ENCODE measurements around the gene MYH6.
"Not testable (repeated sequence)": the region's sequence is repeated elsewhere in the genome, so short reads cannot be mapped to it uniquely, and the experiment has no call there.

The MYH6 gene

GRCh38 chr14:23407516-23408306 lies at the start of gene MYH6:
Gene MYH6, minus strand, starts transcription at chr14:23408273. Its CDS starts 1,050 bp downstream, at chr14:23407223.
- FAIRE-seq, result no peak

DNA sequence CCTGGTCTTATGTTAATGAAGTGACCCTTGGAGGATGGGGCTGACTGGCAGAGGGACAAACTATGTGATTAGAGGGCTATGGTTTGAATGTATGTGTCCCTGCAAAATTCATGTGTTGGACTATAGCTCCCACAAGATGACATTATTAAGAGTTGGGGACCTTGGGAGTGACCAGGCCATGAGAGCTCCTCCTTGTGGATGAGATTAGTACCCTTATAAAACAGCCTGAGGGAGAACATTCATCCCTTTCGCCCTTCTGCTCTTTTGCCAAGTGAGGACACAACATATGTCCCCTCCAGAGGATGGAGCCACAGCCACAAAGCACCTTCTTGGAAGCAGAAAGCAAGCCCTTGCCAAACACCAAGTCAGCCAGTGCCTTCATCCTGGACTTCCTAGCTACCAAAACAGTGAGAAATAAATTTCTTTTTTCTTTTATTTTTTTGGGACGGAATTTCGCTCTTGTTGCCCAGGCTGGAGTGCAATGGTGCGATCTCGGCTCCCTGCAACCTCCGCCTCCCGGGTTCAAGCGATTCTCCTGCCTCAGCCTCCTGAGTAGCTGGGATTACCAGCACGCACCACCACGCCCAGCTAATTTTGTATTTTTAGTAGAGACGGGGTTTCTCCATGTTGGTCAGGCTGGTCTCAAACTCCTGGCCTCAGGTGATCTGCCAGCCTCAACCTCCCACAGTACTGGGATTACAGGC lies 49.0 kb upstream of the MYH6 start:
- FAIRE-seq, result not testable (repeated sequence)

DNA sequence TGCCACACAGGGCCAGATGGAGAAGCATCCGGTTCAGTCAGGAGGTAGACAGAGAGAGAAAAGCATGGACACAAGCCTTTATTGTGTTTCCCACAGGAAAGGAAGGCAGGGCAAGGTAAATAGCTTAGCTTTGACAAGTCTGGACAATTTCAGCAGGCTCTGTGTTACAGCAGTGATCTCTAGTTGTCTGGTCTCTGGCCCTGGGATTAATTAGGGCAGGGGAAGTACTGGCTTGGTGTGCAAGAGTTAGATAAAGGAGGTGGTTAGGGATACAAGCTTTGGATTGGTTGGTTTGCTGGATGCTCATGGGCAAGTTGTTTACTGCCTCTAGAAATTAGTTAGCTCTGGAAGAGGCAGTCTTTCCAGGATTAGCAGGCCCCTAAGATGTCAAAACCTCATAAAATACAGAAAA lies 46.4 kb upstream of the MYH6 start:
- no peak for FAIRE-seq

DNA sequence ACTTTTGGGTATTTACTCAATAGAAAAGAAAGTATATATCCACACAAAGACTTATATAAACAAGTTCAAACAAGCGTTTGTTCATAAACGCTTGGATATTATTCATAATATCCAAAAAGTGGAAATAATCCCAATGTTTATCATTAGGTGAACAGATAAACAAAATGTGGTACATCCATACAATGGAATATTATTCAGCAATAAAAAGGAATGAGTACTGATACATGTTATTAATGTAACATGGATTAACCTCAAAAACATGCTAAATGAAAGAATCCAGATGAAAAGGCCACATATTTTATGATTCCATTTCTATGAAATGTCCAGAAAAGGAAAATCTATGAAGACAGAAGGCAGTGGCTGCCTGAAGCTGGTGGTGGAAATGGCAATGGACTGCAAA lies 44.2 kb upstream of the MYH6 start:
- no peak for FAIRE-seq

- no peak for FAIRE-seq
Observed at GRCh38 chr14:23450379-23450778, 42.3 kb upstream of the MYH6 start.

GRCh38 chr14:23449314-23449713 lies 41.2 kb upstream of the MYH6 start:
- FAIRE-seq, result no peak

DNA sequence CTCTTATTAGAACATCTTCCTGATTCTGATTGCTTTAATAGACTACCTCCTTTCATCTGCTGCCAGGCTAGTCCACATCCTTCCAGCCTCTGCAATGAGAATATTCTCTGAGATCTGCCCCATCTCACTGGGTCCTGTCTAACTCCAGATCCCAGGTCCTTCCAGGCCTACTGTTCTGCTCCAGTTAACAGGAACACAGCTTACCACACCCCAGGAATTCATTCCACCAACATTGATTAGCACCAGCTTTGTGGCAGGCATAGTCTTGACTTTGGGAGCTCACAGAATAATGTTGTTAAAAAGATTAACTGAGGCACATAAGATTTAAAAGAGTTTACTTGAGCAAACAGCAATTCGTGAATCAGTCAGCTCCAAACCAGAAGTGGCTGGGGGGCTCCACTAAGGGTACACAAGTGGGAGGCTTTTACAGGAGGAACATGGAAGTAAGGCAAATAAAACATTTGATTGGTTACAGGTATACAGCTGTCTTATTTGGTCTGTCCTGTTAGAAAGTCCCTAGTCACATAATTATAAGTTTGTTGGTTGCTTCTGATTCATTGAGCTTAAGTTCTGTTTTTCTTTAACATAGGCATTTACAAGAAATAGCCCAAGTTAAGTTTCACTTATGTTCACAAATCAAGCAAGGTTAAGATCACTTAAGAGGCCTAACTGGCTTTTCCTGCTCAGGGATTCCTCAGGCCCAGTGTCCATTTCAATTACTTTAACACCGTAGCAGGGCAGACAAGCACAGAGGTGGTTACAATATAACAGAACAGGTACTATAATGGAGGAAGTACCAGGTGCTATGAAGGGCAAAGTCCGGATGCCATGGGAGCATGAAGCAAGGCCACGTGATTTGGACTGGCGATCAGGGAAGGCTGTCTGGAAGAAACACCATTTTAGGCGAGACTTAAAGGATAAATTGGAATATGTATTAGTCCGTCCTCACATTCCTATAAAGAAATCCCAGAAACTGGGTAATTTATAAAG lies 39.6 kb upstream of the MYH6 start:
- FAIRE-seq, result no peak

- FAIRE-seq, result no peak
Observed at GRCh38 chr14:23446291-23446851, 38.3 kb upstream of the MYH6 start.

DNA sequence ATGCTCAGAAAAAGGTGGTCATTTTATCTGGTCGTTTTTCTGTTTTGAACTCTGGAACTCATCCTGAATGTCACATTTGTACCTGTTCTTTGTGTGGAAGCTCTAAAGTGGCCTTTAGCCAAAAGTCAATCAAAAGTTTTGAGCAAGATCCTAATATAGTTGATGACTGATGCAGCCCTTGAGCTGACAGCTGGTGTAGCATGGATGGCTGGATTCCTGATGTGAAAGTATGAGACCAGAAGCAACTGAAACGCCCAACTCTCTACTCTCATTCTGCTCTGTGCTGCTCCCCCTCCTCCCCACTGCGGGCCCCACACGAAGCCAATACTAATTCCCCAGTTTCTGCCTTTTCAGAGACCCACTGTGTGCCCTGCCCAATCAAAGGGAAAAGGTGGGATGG lies 37.7 kb upstream of the MYH6 start:
- FAIRE-seq, result no peak

DNA sequence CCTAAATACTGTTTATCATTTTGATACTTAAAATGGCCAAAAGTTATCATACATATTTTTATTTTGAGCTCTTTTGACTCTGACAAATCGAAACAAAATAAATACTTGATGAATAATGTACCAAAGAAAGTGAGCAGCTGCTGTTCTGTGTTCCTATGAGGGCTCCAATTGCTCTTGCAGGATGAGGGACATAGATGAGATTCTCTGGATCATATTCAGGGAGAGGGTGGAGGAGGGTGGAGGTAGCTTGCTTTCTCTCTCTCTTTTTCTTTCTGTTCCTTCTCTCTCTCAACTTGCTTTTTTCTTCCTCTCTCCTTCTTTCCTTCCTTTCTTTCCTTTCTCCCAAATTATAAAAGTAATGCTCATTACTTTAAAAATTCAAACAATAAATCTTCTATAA lies 36.2 kb upstream of the MYH6 start:
- no peak for FAIRE-seq

GRCh38 chr14:23443881-23444280 lies 35.8 kb upstream of the MYH6 start:
- no peak for FAIRE-seq

DNA sequence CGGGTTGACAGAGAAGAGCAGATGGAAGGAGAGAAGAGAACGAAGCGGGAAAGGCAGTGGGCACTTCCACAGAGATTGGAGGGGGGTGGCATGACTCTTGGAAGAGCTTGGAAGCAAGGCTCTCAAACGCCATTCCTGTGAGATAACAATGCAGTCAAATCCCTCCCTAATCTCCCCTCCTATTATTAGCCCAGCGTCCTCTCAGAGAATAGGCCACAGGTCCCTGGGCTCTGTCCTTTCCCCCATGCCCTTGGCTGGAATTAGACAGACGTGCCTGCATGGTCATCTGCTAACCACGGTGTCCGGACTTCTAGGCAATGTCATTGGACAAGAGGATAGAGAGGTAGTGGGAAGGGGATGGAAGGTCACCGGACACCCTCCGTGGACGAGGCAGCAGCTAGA lies 35.3 kb upstream of the MYH6 start:
- FAIRE-seq, result no peak

DNA sequence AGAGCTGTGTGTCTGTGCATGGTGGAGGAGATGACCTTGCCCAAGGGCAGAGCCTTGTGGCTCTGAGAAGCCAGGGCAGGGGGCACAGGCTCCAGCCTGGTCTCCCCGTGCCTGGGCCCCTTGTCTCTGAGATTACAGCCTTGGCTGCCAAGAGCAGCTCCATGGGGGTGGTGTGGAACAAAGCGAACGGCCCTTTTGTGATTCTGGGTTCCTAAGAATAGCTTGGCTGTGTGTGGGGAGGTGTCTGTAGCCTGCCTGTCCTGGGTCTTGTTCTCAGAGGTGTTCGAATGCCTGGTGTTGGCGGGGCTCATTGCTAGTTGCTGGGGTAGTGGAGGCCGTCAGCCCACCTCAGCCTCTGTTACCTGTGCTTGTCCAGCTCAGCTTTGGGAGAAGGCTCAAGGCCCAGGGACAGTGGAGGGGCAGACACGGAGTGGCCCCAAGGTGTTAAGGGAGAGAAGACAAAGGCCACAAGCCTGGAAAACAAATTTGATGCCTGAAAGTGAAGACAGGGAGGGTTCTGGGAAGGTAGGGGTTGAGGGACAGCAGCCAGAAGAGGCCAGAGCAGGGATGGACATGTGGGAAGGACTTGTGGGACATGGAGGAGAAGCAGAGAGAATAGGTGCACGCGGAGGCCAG lies 34.8 kb upstream of the MYH6 start:
- FAIRE-seq, result no peak

- FAIRE-seq, result no peak
Observed at GRCh38 chr14:23441076-23441475, 33.0 kb upstream of the MYH6 start.

GRCh38 chr14:23439107-23439835 lies 31.2 kb upstream of the MYH6 start:
- no peak for FAIRE-seq

- no peak for FAIRE-seq
Observed at GRCh38 chr14:23438101-23438971, 30.3 kb upstream of the MYH6 start.

GRCh38 chr14:23437133-23438100 lies 29.3 kb upstream of the MYH6 start:
- FAIRE-seq, result no peak

DNA sequence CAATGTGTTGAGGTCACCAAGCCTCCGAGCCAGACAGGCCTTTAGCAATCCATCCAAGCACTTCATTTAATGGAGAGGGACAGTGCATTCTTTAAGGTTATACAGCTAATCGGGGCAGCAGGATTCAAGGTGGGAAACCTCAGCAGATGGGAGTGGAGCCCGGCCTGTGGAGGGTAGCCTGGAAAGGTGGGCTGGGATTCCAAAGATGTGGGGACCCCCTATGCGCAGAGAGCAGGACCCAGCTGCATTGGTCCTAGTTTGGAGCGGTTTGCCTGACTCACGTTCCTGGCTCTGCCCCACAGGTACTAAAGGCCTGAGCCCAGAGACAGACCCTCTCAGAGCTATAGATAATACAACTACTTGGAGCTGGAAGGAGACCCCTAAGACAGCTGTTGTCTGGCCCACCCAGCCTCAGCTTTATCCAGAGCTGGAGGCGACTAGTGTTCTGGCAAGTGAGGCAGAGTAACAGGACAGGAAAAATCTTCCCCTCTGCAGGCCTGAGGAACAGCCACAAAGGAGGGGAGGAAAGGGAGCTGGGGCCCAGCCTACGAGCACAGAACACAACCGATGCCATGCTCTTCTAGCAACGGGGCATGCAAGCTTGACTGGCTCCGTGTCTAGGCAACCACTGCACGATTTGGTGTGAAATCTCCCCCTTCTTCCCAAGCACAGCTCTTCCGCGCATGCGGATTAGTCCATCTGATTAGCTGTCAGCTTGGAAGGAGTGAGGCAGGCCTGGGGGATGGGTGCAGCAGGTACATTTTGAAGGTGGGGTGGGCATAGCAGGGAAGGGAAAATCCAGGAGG lies 28.5 kb upstream of the MYH6 start:
- no peak for FAIRE-seq
